GM12878 (cell line): ENCODE results near the gene TAF3.

Experiments
- CBX5 ChIP-seq: sonication (generic); IDR thresholded peaks from 2 replicates; pipeline ENCODE4 v1.6.1; 2016; ENCODE audit warnings: low read depth, moderate library complexity, mild to moderate bottlenecking, inconsistent platforms
- CEBPB ChIP-seq, 2 experiments: fragments of 150-350 bp in 1 of 2; IDR thresholded peaks; 2 replicates each; pipeline ENCODE4 v1.6.1; 2012 to 2014; ENCODE audit warnings: low read depth in 2 of 2, low read length in 2 of 2, borderline replicate concordance in 1 of 2, inconsistent platforms in 1 of 2
- POLR2A ChIP-seq: IDR thresholded peaks from 2 replicates; pipeline ENCODE4 v1.6.1; 2011; ENCODE audit warnings: low read depth, mild to moderate bottlenecking, low read length
- POLR2AphosphoS5 ChIP-seq: IDR thresholded peaks from 2 replicates; pipeline ENCODE4 v1.6.1; 2011; ENCODE audit warnings: mild to moderate bottlenecking, low read length, inconsistent platforms
- TF ChIP-seq, protein P1 (sequence below), 3 experiments: IDR thresholded peaks in 2 of 3; conservative IDR thresholded peaks in 1 of 3; 2 replicates each; pipeline ENCODE4 v1.5.1; 2011; ENCODE audit warnings: low read depth in 3 of 3, low read length in 3 of 3, mild to moderate bottlenecking in 3 of 3, control low read depth in 2 of 3, moderate library complexity in 2 of 3, inconsistent platforms in 1 of 3, mixed read lengths in 1 of 3; ENCODE audit not compliant: control insufficient read depth in 2 of 3, insufficient read depth in 1 of 3; ENCODE audit errors: extremely low read depth in 1 of 3

DNA sequence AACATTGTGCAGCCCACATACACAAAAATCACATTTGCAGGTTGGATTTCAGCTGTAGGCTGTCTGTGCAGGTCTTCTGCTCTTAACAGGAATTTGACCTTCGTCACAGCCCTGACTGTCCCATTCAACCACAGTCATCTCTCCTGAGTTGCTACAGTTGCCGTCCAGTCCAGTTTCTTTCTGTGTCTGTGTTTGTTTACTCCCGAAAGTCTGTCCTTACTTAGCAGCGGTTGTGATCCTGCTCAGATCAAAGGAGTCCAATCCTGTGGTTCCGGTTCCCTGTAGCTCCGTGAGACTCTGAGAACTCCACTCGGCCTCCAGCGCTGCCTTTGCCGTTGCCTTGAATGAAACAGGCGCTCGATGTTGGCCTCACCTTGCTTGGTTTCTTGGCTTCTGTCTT lies 124.6 kb downstream of the TAF3 start:
- TF ChIP-seq CEBPB (IDR thresholded peaks at IDR 0.05; ENCODE audit: borderline replicate concordance in 1 of 2, low read depth in 2 of 2, low read length in 2 of 2) = no peak
- TF ChIP-seq CBX5 = no peak
- TF ChIP-seq, protein P1, sequence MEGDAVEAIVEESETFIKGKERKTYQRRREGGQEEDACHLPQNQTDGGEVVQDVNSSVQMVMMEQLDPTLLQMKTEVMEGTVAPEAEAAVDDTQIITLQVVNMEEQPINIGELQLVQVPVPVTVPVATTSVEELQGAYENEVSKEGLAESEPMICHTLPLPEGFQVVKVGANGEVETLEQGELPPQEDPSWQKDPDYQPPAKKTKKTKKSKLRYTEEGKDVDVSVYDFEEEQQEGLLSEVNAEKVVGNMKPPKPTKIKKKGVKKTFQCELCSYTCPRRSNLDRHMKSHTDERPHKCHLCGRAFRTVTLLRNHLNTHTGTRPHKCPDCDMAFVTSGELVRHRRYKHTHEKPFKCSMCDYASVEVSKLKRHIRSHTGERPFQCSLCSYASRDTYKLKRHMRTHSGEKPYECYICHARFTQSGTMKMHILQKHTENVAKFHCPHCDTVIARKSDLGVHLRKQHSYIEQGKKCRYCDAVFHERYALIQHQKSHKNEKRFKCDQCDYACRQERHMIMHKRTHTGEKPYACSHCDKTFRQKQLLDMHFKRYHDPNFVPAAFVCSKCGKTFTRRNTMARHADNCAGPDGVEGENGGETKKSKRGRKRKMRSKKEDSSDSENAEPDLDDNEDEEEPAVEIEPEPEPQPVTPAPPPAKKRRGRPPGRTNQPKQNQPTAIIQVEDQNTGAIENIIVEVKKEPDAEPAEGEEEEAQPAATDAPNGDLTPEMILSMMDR (IDR thresholded peaks at IDR 0.05 in 2 of 3, conservative IDR thresholded peaks at IDR 0.05 in 1 of 3; ENCODE audit: control insufficient read depth in 2 of 3, extremely low read depth in 1 of 3, insufficient read depth in 1 of 3, low read depth in 3 of 3, low read length in 3 of 3) = no peak
- no peak for TF ChIP-seq POLR2AphosphoS5
- no peak for TF ChIP-seq POLR2A
